Measurements from ENCODE around the gene ASXL3.

- TF ChIP-seq POLR2AphosphoS5 (IDR thresholded peaks at IDR 0.05; ENCODE audit: low read depth, low read length) (no peak), POLR2A (IDR thresholded peaks at IDR 0.05; ENCODE audit: low read depth, low read length) (no peak), TAF1 (IDR thresholded peaks at IDR 0.05; ENCODE audit: low read depth, low read length) (no peak), SPI1 (IDR thresholded peaks at IDR 0.05; ENCODE audit: low read depth, low read length) (no peak)
Measured at GRCh38 chr18:33720133-33720532, 142.1 kb downstream of the ASXL3 start.

Data from GM12891 (cell line).